ENCODE data around the gene PRODH2. TPM values are rescaled to one million over a fixed set of nuclear protein-coding genes. Genes with fewer than 3 reads are reported as not detected.

PRODH2 gene
- total RNA-seq, 4 donors from 2014 or later = not detected

DNA sequence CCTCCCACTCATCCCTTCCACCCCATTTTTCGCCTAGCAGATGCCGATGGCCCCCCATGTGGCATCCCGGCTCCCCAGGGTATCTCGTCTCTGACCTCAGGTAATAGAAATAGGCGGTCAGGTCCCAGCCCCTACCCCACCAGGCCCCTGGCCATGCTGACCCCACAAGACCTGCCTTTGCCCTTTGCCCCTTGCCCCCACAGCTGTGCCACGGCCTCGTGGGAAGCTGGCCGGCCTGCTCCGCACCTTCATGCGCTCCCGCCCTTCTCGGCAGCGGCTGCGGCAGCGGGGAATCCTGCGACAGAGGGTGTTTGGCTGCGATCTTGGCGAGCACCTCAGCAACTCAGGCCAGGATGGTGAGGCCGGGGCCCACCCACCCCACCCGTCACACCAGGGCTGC is 31.9 kb downstream of the PRODH2 start:
- TF ChIP-seq CTCF (IDR thresholded peaks at IDR 0.05; ENCODE audit: low read depth) = no peak

DNA sequence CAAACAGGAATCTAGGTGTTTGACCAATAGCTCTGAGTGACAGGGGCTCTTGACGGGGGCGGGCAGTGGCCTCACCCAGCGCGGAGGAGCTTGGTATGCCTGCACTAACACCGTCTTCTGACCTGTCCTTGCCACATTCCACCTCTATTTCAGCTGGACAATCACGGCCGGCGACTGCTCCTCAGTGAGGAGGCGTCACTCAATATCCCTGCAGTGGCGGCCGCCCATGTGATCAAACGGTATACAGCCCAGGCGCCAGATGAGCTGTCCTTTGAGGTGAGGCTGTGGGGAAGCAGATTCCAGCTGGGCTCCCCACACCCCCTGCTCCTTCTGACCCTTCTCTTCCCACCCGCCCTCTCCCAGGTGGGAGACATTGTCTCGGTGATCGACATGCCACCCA is 32.6 kb downstream of the PRODH2 start:
- no peak for TF ChIP-seq CTCF (IDR thresholded peaks at IDR 0.05; ENCODE audit: low read depth)

GRCh38 chr19:35779033-35779432 is 33.6 kb downstream of the PRODH2 start:
- TF ChIP-seq CTCF (IDR thresholded peaks at IDR 0.05; ENCODE audit: low read depth) = no peak

- TF ChIP-seq CTCF (IDR thresholded peaks at IDR 0.05; ENCODE audit: low read depth) = no peak
These were observed 34.7 kb downstream of the PRODH2 start for GRCh38 chr19:35777961-35778360.

DNA sequence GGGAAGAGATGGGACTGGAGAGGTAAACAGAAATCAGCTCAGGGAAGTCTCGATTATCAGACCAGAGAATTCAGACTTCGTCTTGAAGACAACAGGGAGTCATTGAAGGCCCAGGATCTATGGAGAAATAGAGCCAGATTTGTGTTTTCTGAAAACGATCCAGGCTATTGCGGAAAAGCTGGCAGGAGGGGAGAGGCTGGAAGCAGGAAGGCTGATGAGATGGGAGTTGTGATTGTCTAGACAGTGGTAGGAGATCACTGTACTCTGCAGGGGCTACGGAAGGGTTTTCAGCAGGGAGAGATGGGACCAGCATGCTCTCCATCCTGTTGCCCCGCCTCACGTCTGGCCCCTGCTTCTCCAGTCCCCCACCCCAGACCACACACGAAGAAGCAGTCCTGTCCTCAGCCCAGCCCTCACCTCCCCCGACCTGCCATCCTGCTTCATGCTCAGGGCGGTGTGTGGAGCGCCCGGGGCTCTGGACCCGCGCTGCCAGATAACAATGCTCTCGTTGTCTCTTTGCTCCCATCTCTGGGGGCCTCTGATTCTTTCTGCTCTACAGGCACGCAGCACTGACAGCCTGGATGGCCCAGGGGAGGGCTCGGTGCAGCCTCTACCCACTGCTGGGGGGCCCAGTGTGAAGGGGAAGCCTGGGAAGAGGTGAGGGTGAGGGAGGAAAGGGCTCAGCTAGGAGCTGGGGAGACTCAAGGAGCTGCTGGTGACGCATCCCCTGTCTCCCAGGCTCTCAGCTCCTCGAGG is 35.4 kb downstream of the PRODH2 start:
- no peak for TF ChIP-seq CTCF (IDR thresholded peaks at IDR 0.05; ENCODE audit: low read depth)

- TF ChIP-seq CTCF (IDR thresholded peaks at IDR 0.05; ENCODE audit: low read depth) = no peak
These were observed 36.4 kb downstream of the PRODH2 start for GRCh38 chr19:35776102-35776788.

- TF ChIP-seq CTCF (IDR thresholded peaks at IDR 0.05; ENCODE audit: low read depth) = no peak
These were observed 37.1 kb downstream of the PRODH2 start, which contains the start of gene ARHGAP33 for GRCh38 chr19:35775298-35776101. Gene ARHGAP33 (plus strand): TSS chr19:35775564. CDS start chr19:35775659, 95 bp downstream.
